Naive B cell (primary cell): ENCODE results near the gene SAMD1. TPM values are rescaled to one million over a fixed set of nuclear protein-coding genes. Genes with fewer than 3 reads are reported as not detected.

Experiments used
- ATAC-seq, 2 donors: fragments of 150-1000 bp; cut with Tn5 transposase; 2 replicates each; pipeline ENCODE4 v1.10.0; 2021; ENCODE audit warnings: low read depth in 2 of 2, mild to moderate bottlenecking in 2 of 2, moderate library complexity in 2 of 2
- DNase-seq: peaks from one replicate; pipeline ENCODE4 v3.0.0; 2022
- H3K27ac Mint-ChIP-seq, 6 donors: one replicate each; pipeline ENCODE4 v1.8.0; 2020 to 2022; ENCODE audit warnings: mild to moderate bottlenecking in 6 of 6, mixed read lengths in 6 of 6, moderate library complexity in 5 of 6, inconsistent platforms in 2 of 6
- H3K27me3 Mint-ChIP-seq, 3 donors: one replicate each; pipeline ENCODE4 v1.8.0; 2021 to 2022; ENCODE audit warnings: mixed read lengths in 3 of 3, mild to moderate bottlenecking in 1 of 3
- H3K36me3 Mint-ChIP-seq, 2 donors: one replicate each; pipeline ENCODE4 v1.8.0; 2020 to 2022; ENCODE audit warnings: mixed read lengths in 2 of 2, inconsistent platforms in 1 of 2, mild to moderate bottlenecking in 1 of 2
- H3K4me1 Mint-ChIP-seq, 3 donors: one replicate each; pipeline ENCODE4 v1.8.0; 2020 to 2022; ENCODE audit warnings: mixed read lengths in 3 of 3, inconsistent platforms in 1 of 3, mild to moderate bottlenecking in 1 of 3, moderate library complexity in 1 of 3
- H3K4me3 Mint-ChIP-seq, 8 donors: one replicate each; pipeline ENCODE4 v1.8.0; 2020 to 2022; ENCODE audit warnings: mild to moderate bottlenecking in 8 of 8, mixed read lengths in 8 of 8, moderate library complexity in 8 of 8, inconsistent platforms in 2 of 8
- H3K9me3 Mint-ChIP-seq, 7 donors: one replicate each; pipeline ENCODE4 v1.8.0; 2020 to 2022; ENCODE audit warnings: mixed read lengths in 7 of 7, mild to moderate bottlenecking in 5 of 7, inconsistent platforms in 2 of 7, moderate library complexity in 1 of 7
- polyA plus RNA-seq, 6 donors: library from polyadenylated mRNA; unstranded; fragments of 300-500 nt; fragmentation: Illumina TruSeq; gene quantifications; one replicate each; pipeline ENCODE4 v1.2.3, GENCODE V29; 2021; ENCODE audit warnings: low read depth in 6 of 6

Gene SAMD1
- polyA plus RNA-seq, 6 donors from 2014 or later: 0.52 to 2.1 (median 1.2) TPM

DNA sequence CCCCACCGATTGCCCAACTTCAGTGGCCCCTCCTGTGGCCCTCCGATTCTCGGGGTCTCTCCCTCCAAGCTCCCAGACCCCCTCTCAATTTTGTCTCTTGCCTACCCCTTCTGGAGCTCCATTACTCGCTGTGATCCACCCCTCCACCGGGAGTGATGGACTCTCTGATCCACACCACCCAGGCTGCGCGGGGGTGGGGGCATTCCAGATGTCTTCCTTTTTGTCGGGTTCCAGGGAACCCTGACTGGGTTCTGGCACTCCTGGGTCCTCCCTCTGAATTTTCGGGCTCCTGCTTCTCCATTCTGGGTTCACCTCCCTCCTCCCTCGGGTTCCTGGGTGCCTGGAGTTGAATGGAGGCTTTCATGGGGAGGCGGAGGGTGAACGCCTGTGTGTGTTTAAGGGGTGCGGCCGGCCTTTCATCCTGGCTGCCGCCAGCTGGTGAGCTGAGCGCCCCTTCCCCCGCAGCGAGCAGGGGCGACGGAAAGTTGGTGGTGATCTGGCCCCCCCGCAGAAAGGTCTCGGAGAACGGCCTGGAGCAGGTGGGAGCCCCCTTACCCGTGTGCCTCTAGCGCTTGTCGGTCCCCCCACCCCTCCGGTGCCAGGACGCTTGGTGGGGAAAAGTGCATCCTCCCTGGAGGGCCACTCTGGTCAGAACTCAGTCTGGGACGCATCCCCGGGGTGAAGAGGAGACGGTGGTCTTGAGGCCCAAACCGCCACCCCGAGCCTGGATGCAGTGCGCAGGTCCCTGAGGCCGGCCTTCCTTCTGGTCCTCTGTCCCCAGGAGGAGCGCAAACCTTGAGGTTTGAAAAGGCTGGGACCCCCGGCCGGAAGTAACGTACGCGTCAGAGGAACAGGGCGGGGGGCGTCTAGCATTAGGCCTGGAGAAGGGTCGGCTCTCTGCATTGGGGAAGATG is 16.4 kb downstream of the SAMD1 start:
- Mint-ChIP-seq H3K9me3 (no peaks in the 10 kb centered on the region), H3K4me1 (peaks cover 14 to 30% (median 18%) of the 10 kb centered on the region in 3 donors)
- no peak for ATAC-seq

DNA sequence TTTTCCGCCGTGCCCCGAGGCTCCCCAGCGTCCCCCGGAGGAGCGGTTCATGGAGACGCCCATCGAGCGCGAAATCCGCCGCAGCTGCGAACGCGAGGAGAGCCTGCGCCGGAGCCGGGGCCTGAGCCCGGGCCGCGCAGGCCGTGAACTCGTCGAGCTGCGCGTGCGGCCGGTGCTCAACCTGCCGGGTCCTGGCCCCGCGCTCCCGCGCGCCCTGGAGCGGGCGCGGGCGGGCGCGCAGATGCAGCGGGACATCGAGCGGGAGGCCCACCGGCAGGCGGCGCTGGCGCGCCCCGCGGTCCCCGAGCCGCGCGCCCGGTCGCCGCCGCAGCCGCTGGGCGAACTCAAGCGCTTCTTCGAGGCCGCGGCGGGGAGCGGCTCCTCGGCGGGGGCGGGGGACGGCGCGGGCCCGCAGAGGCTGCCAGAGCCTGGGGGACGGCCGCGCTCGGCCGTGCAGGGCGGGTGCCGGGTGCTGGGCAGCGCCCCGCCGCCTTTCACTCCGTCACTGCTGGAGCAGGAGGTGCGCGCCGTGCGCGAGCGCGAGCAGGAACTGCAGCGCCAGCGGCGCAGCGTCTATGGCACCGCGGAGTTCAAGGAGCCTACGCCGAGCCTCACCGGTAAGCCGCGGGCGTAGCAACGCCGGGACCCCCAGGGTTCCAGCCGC is 17.2 kb downstream of the SAMD1 start:
- DNase-seq (peak; percentile 82), ATAC-seq (peak; percentile 72 to 75)
- peaks cover 14 to 29% (median 18%) of the 10 kb centered on the region in 3 donors for H3K4me1 Mint-ChIP-seq

More for the DNA sequence above, 16.4 kb downstream of the SAMD1 start:
- DNase-seq: no peak
- Mint-ChIP-seq H3K27me3 (peaks cover 0 to 10% (median 0%) of the 10 kb centered on the region in 3 donors), H3K4me3 (peak overlapping the region; percentile 84 to 95 (median 90)), H3K27ac (peak overlapping the region in 5 of 6 donors; percentile 19 to 77 (median 47)), H3K36me3 (no peaks in the 10 kb centered on the region)

GRCh38 chr19:14072535-14073260 is 17.9 kb downstream of the SAMD1 start, which contains the start of gene MISP3:
Gene MISP3 (plus strand): TSS chr19:14072786. CDS start chr19:14073310, 524 bp downstream.
- Mint-ChIP-seq H3K36me3 (no peaks in the 10 kb centered on the region), H3K4me1 (peaks cover 14 to 25% (median 18%) of the 10 kb centered on the region in 3 donors), H3K27me3 (peaks cover 0 to 10% (median 0%) of the 10 kb centered on the region in 3 donors), H3K9me3 (no peaks in the 10 kb centered on the region), H3K4me3 (peak within 1 kb of the TSS; percentile 84 to 95 (median 90)), H3K27ac (peak within 1 kb of the TSS in 2 of 6 donors; percentile 69 to 76)
- ATAC-seq (peak in 1 of 2 donors; percentile 5), DNase-seq (no peak)

More for the DNA sequence above, 17.2 kb downstream of the SAMD1 start:
- no peaks in the 10 kb centered on the region for H3K36me3 Mint-ChIP-seq
- H3K4me3 Mint-ChIP-seq: peak overlapping the region; percentile 84 to 95 (median 90)
- H3K9me3 Mint-ChIP-seq: no peaks in the 10 kb centered on the region
- H3K27ac Mint-ChIP-seq: peak overlapping the region in 1 of 6 donors; percentile 19
- peaks cover 0 to 10% (median 0%) of the 10 kb centered on the region in 3 donors for H3K27me3 Mint-ChIP-seq

GRCh38 chr19:14070268-14071050 is 20.1 kb downstream of the SAMD1 start:
- DNase-seq (no peak), ATAC-seq (no peak)
- Mint-ChIP-seq H3K4me1 (peaks cover 14 to 21% (median 18%) of the 10 kb centered on the region in 3 donors), H3K4me3 (peak overlapping the region in 7 of 8 donors; percentile 26 to 68 (median 45)), H3K27me3 (peaks cover 3 to 19% (median 12%) of the 10 kb centered on the region in 3 donors), H3K27ac (peak overlapping the region in 1 of 6 donors; percentile 66), H3K36me3 (no peaks in the 10 kb centered on the region), H3K9me3 (no peaks in the 10 kb centered on the region)

DNA sequence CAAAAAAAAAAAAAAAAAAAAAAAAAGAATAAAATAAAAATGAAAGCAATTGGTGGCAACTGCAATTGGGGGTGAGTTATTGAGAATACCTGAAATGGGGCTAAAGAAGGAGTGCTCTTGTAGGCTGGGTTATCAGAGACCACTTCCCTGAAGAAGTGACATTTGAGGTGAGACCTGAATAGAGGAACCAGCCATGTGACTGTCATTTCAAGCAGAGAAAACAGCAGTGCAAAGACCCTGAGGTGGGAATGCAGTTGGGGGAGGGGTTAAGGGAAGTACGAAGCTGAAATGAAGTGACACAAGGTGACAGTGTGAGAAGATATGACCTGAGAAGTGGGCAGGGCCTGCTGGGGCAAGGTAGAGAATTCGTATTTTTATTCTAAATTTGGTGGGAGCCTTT is 24.4 kb downstream of the SAMD1 start:
- Mint-ChIP-seq H3K36me3 (no peaks in the 10 kb centered on the region), H3K27me3 (peaks cover 7 to 20% (median 18%) of the 10 kb centered on the region in 3 donors), H3K4me1 (no peaks in the 10 kb centered on the region), H3K4me3 (no peak overlapping the region), H3K27ac (peak overlapping the region in 1 of 6 donors; percentile 49), H3K9me3 (no peaks in the 10 kb centered on the region)
- DNase-seq (no peak), ATAC-seq (peak; percentile 37 to 52)

- H3K4me3 Mint-ChIP-seq: no peak overlapping the region
- peaks cover 0 to 7% of the 10 kb centered on the region in 2 donors for H3K36me3 Mint-ChIP-seq
- DNase-seq (no peak), ATAC-seq (no peak)
- H3K4me1 Mint-ChIP-seq: peaks cover 9 to 11% (median 9%) of the 10 kb centered on the region in 3 donors
- H3K27ac Mint-ChIP-seq: peak overlapping the region in 1 of 6 donors; percentile 93
- peaks cover 32 to 43% (median 41%) of the 10 kb centered on the region in 3 donors for H3K27me3 Mint-ChIP-seq
- H3K9me3 Mint-ChIP-seq: no peaks in the 10 kb centered on the region
Measured at GRCh38 chr19:14063105-14063504, 27.4 kb downstream of the SAMD1 start.

DNA sequence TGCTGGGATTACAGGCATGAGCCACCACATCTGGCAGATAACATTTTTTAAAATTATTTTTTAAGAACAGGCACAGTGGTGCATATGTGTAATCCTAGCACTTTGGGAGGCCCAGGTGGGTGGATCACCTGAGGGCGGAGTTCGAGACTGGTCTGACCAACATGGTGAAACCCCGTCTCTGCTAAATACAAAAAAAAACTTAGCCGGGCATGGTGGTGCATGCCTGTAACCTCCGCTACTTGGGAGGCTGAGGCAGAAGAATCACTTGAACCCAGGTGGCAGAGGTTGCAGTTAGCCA is 28.0 kb downstream of the SAMD1 start:
- Mint-ChIP-seq H3K4me1 (peaks cover 15 to 16% (median 15%) of the 10 kb centered on the region in 3 donors), H3K27me3 (peaks cover 32 to 49% (median 47%) of the 10 kb centered on the region in 3 donors), H3K27ac (no peak overlapping the region), H3K4me3 (no peak overlapping the region), H3K9me3 (no peaks in the 10 kb centered on the region), H3K36me3 (peaks cover 0 to 11% of the 10 kb centered on the region in 2 donors)
- DNase-seq (no peak), ATAC-seq (no peak)

- Mint-ChIP-seq H3K27ac (no peak within 1 kb of the TSS), H3K27me3 (peaks cover 32 to 52% (median 49%) of the 10 kb centered on the region in 3 donors), H3K36me3 (peaks cover 0 to 11% of the 10 kb centered on the region in 2 donors), H3K4me1 (peaks cover 16% of the 10 kb centered on the region in 3 donors), H3K4me3 (peak within 1 kb of the TSS in 1 of 8 donors; percentile 52), H3K9me3 (no peaks in the 10 kb centered on the region)
- DNase-seq: no peak
- ATAC-seq: no peak
Measured at GRCh38 chr19:14061751-14062557, 28.6 kb downstream of the SAMD1 start, which contains the start of gene PALM3. Gene PALM3 (minus strand): TSS chr19:14062076. CDS start chr19:14061980, 96 bp downstream.

DNA sequence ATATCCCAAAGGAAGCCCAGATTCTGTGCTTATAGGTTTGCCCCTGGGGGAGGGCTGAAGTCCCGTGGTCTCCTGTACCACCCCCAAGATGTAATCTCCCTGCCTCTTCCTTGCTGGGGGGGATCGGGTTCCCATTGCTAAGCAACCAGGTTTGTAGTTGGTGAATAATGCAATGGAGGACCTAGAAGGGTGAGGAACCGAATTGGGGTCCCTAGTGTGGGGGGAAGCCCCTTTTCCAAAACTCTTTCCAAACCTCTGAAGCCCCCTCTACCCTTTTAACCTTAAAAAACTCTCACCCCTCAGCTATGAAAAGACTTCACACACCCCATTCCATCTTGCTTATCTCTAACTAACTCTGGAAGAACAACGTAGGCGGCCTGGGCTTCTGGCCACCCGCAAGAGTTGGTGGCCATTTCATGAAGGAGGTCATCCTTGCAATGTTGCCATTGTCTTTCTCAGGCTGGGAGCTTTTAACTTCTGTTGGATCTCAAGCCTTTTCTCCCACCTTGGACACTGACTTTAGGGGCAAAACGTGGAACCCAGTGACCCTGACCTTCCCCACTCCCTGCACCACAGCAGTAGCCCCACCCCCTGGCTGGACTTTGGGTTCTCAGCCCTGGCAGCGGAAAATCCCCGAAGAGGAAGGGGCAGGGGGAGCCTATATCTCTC is 29.3 kb downstream of the SAMD1 start:
- H3K4me3 Mint-ChIP-seq: no peak overlapping the region
- no peak overlapping the region for H3K27ac Mint-ChIP-seq
- no peaks in the 10 kb centered on the region for H3K9me3 Mint-ChIP-seq
- DNase-seq (no peak), ATAC-seq (no peak)
- H3K36me3 Mint-ChIP-seq: peaks cover 0 to 11% of the 10 kb centered on the region in 2 donors
- H3K27me3 Mint-ChIP-seq: peaks cover 31 to 52% (median 41%) of the 10 kb centered on the region in 3 donors
- H3K4me1 Mint-ChIP-seq: peaks cover 16 to 19% (median 16%) of the 10 kb centered on the region in 3 donors

GRCh38 chr19:14059652-14060155 is 30.8 kb downstream of the SAMD1 start:
- H3K27ac Mint-ChIP-seq: peak overlapping the region in 2 of 6 donors; percentile 16 to 28
- ATAC-seq: no peak
- H3K4me3 Mint-ChIP-seq: no peak overlapping the region
- DNase-seq: no peak
- no peaks in the 10 kb centered on the region for H3K9me3 Mint-ChIP-seq
- peaks cover 16 to 20% (median 19%) of the 10 kb centered on the region in 3 donors for H3K4me1 Mint-ChIP-seq
- H3K36me3 Mint-ChIP-seq: peaks cover 0 to 11% of the 10 kb centered on the region in 2 donors
- H3K27me3 Mint-ChIP-seq: peaks cover 33 to 56% (median 37%) of the 10 kb centered on the region in 3 donors

DNA sequence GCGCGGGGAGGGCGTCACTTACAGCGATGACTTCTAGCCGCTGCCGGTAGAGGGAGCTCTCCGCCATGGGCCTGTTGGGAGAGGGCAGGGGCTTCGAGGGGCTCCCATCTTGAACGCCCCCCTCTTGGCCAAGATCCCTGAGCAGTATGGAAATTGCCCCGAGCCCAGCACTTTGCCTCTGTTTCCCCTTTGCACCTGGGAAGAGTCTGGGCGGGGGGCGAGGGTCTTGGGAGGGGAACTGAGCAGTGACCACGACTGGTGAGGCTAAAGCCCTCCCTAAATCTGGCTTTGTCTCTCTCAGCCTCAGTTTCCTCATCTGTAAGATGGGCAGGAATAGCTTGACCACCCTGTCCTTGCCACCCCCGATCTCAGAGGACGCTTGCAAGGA is 31.5 kb downstream of the SAMD1 start:
- peaks cover 33 to 57% (median 37%) of the 10 kb centered on the region in 3 donors for H3K27me3 Mint-ChIP-seq
- DNase-seq (peak; percentile 31), ATAC-seq (peak; percentile 65 to 69)
- H3K27ac Mint-ChIP-seq: peak overlapping the region in 1 of 6 donors; percentile 90
- peaks cover 0 to 11% of the 10 kb centered on the region in 2 donors for H3K36me3 Mint-ChIP-seq
- H3K4me1 Mint-ChIP-seq: peaks cover 16 to 20% (median 19%) of the 10 kb centered on the region in 3 donors
- H3K4me3 Mint-ChIP-seq: peak overlapping the region in 5 of 8 donors; percentile 55 to 75 (median 67)
- H3K9me3 Mint-ChIP-seq: peaks cover 0 to 1% (median 0%) of the 10 kb centered on the region in 7 donors
